Right atrium auricular region (tissue), 2 donors: ENCODE results near the gene POLR3E. TPM values are rescaled to one million over a fixed set of nuclear protein-coding genes. Genes with fewer than 3 reads are reported as not detected.
A peak's percentile ranks its signal among the peaks of the same experiment; 100 is the strongest.

Experiments used
- DNase-seq: peaks from one replicate; pipeline ENCODE4 v3.0.0-alpha.2; 2019; ENCODE audit warnings: low spot score
- H3K27ac ChIP-seq, 2 donors: fragments of 200-600 bp; sonication (generic); 1 replicate in 1 of 2; 2 replicates in 1 of 2; pipeline ENCODE4 v1.5.1; 2016 to 2019
- H3K27me3 ChIP-seq, 2 donors: fragments of 200-600 bp; sonication (generic); one replicate each; pipeline versions ENCODE4 v1.5.1 to v1.6.0; 2017 to 2019
- H3K36me3 ChIP-seq: fragments of 200-600 bp; sonication (generic); one replicate; pipeline ENCODE4 v1.5.1; 2016
- H3K4me1 ChIP-seq, 2 donors: fragments of 200-600 bp; sonication (generic); one replicate each; pipeline versions ENCODE4 v1.5.1 to v1.6.0; 2017 to 2019
- H3K4me3 ChIP-seq, 2 donors: fragments of 200-600 bp; sonication (generic); 1 replicate in 1 of 2; 2 replicates in 1 of 2; pipeline ENCODE4 v1.5.1; 2017 to 2019; ENCODE audit warnings: mild to moderate bottlenecking in 1 of 2, moderate library complexity in 1 of 2
- H3K9me3 ChIP-seq, 2 donors: fragments of 200-600 bp; sonication (generic); one replicate each; pipeline ENCODE4 v1.5.1; 2019
- CTCF ChIP-seq, 2 donors: fragments of 200-600 bp; sonication (generic); IDR thresholded peaks; one replicate each; pipeline ENCODE4 v1.5.1; 2019; ENCODE audit warnings: antibody characterized with exemption in 2 of 2
- total RNA-seq, 2 donors: library from RNA; depleted of rRNA; stranded (reverse); fragments of >200 nt; gene quantifications; one replicate each; pipeline ENCODE4 v1.1.0, GENCODE V29; 2016

Gene POLR3E
- total RNA-seq, 2 donors from 2014 or later = 30.3 to 31.1 TPM

- Histone ChIP-seq H3K27ac (no peak overlapping the region), H3K4me1 (peaks cover 0 to 4% of the 10 kb centered on the region in 2 donors), H3K4me3 (no peak overlapping the region), H3K27me3 (no peaks in the 10 kb centered on the region), H3K36me3 (peaks cover 90% of the 10 kb centered on the region), H3K9me3 (no peaks in the 10 kb centered on the region)
- TF ChIP-seq CTCF (IDR thresholded peaks at IDR 0.05) = no peak
- no peak for DNase-seq
Observed at GRCh38 chr16:22324787-22325597, 27.8 kb downstream of the POLR3E start.

- H3K27ac ChIP-seq = no peak overlapping the region
- peaks cover 0 to 4% of the 10 kb centered on the region in 2 donors for H3K4me1 ChIP-seq
- H3K36me3 ChIP-seq = peaks cover 82% of the 10 kb centered on the region
- H3K4me3 ChIP-seq = no peak overlapping the region
- no peaks in the 10 kb centered on the region for H3K27me3 ChIP-seq
- no peak for DNase-seq
- no peaks in the 10 kb centered on the region for H3K9me3 ChIP-seq
- TF ChIP-seq CTCF (IDR thresholded peaks at IDR 0.05) = no peak
Observed at GRCh38 chr16:22325598-22326368, 28.6 kb downstream of the POLR3E start.

GRCh38 chr16:22326369-22326652 is 29.1 kb downstream of the POLR3E start:
- peaks cover 0 to 3% of the 10 kb centered on the region in 2 donors for H3K4me1 ChIP-seq
- no peak for DNase-seq
- no peak overlapping the region for H3K27ac ChIP-seq
- H3K27me3 ChIP-seq = no peaks in the 10 kb centered on the region
- peaks cover 79% of the 10 kb centered on the region for H3K36me3 ChIP-seq
- no peaks in the 10 kb centered on the region for H3K9me3 ChIP-seq
- H3K4me3 ChIP-seq = no peak overlapping the region
- no peak for TF ChIP-seq CTCF (IDR thresholded peaks at IDR 0.05)

GRCh38 chr16:22326771-22327445 is 29.7 kb downstream of the POLR3E start:
- H3K27me3 ChIP-seq = no peaks in the 10 kb centered on the region
- H3K4me3 ChIP-seq = no peak overlapping the region
- H3K9me3 ChIP-seq = no peaks in the 10 kb centered on the region
- H3K27ac ChIP-seq = no peak overlapping the region
- H3K36me3 ChIP-seq = peaks cover 79% of the 10 kb centered on the region
- H3K4me1 ChIP-seq = no peaks in the 10 kb centered on the region
- peak; percentile 30 for DNase-seq
- TF ChIP-seq CTCF (IDR thresholded peaks at IDR 0.05) = no peak

- Histone ChIP-seq H3K36me3 (peaks cover 80% of the 10 kb centered on the region), H3K27ac (no peak overlapping the region), H3K27me3 (no peaks in the 10 kb centered on the region), H3K4me1 (no peaks in the 10 kb centered on the region), H3K4me3 (no peak overlapping the region), H3K9me3 (no peaks in the 10 kb centered on the region)
- TF ChIP-seq CTCF (IDR thresholded peaks at IDR 0.05) = no peak
- peak; percentile 23 for DNase-seq
Observed at GRCh38 chr16:22327446-22327775, 30.2 kb downstream of the POLR3E start.
